Measurements from ENCODE around the gene ANHX.

ANHX gene

GRCh38 chr12:133221241-133221640 is 14.4 kb downstream of the ANHX start:
- no peak for ATAC-seq
- no peak for TF ChIP-seq GLIS3 (CRISPR knock-in tag; IDR thresholded peaks at IDR 0.05)
- no peak for TF ChIP-seq CSDC2 (CRISPR knock-in tag; IDR thresholded peaks at IDR 0.05)
- TF ChIP-seq SNAI2 (CRISPR knock-in tag; IDR thresholded peaks at IDR 0.05): no peak
- TF ChIP-seq ZNF8 (CRISPR knock-in tag; IDR thresholded peaks at IDR 0.05): no peak
- TF ChIP-seq TOX (CRISPR knock-in tag; IDR thresholded peaks at IDR 0.05; ENCODE audit: borderline replicate concordance): no peak
- TF ChIP-seq ZFP3 (CRISPR knock-in tag; IDR thresholded peaks at IDR 0.05): no peak
- no peak for TF ChIP-seq BACH2 (CRISPR knock-in tag; IDR thresholded peaks at IDR 0.05; ENCODE audit: borderline replicate concordance)
- no peak for TF ChIP-seq RARB (CRISPR knock-in tag; IDR thresholded peaks at IDR 0.05)
- no peak for TF ChIP-seq ZC3H10 (CRISPR knock-in tag; IDR thresholded peaks at IDR 0.05)
- TF ChIP-seq ARNTL (CRISPR knock-in tag; IDR thresholded peaks at IDR 0.05; ENCODE audit: borderline replicate concordance, low read depth): no peak
- TF ChIP-seq CREB5 (CRISPR knock-in tag; IDR thresholded peaks at IDR 0.05; ENCODE audit: low read depth): no peak

GRCh38 chr12:133220521-133220920 is 15.2 kb downstream of the ANHX start:
- TF ChIP-seq ZNF70 (CRISPR knock-in tag; IDR thresholded peaks at IDR 0.05): no peak
- TF ChIP-seq TOX (CRISPR knock-in tag; IDR thresholded peaks at IDR 0.05; ENCODE audit: borderline replicate concordance): no peak
- TF ChIP-seq CREB5 (CRISPR knock-in tag; IDR thresholded peaks at IDR 0.05; ENCODE audit: low read depth): no peak
- no peak for TF ChIP-seq SNAI2 (CRISPR knock-in tag; IDR thresholded peaks at IDR 0.05)
- TF ChIP-seq ZNF565 (CRISPR knock-in tag; conservative IDR thresholded peaks at IDR 0.05; ENCODE audit: low read depth): no peak
- no peak for TF ChIP-seq TCF4 (CRISPR knock-in tag; IDR thresholded peaks at IDR 0.05; ENCODE audit: borderline replicate concordance)
- TF ChIP-seq ZNF8 (CRISPR knock-in tag; IDR thresholded peaks at IDR 0.05): no peak
- TF ChIP-seq GLIS3 (CRISPR knock-in tag; IDR thresholded peaks at IDR 0.05): no peak
- TF ChIP-seq RARB (CRISPR knock-in tag; IDR thresholded peaks at IDR 0.05): no peak
- TF ChIP-seq ZFP30 (CRISPR knock-in tag; IDR thresholded peaks at IDR 0.05): no peak
- no peak for TF ChIP-seq CSDC2 (CRISPR knock-in tag; IDR thresholded peaks at IDR 0.05)
- TF ChIP-seq ISL1 (CRISPR knock-in tag; IDR thresholded peaks at IDR 0.05): no peak
- ATAC-seq: no peak

- TF ChIP-seq CSDC2 (CRISPR knock-in tag; IDR thresholded peaks at IDR 0.05): no peak
- no peak for TF ChIP-seq SNAI2 (CRISPR knock-in tag; IDR thresholded peaks at IDR 0.05)
- no peak for TF ChIP-seq TOX (CRISPR knock-in tag; IDR thresholded peaks at IDR 0.05; ENCODE audit: borderline replicate concordance)
- TF ChIP-seq ZC3H10 (CRISPR knock-in tag; IDR thresholded peaks at IDR 0.05): no peak
- no peak for TF ChIP-seq ARNTL (CRISPR knock-in tag; IDR thresholded peaks at IDR 0.05; ENCODE audit: borderline replicate concordance, low read depth)
- TF ChIP-seq OSR1 (CRISPR knock-in tag; IDR thresholded peaks at IDR 0.05): no peak
- TF ChIP-seq ZFP3 (CRISPR knock-in tag; IDR thresholded peaks at IDR 0.05): no peak
- no peak for TF ChIP-seq PPARA (CRISPR knock-in tag; IDR thresholded peaks at IDR 0.05; ENCODE audit: borderline replicate concordance)
- no peak for TF ChIP-seq ZNF8 (CRISPR knock-in tag; IDR thresholded peaks at IDR 0.05)
These were observed 18.5 kb downstream of the ANHX start for GRCh38 chr12:133217219-133217618.

GRCh38 chr12:133215724-133216123 is 20.0 kb downstream of the ANHX start:
- no peak for ATAC-seq
- TF ChIP-seq ISL1 (CRISPR knock-in tag; IDR thresholded peaks at IDR 0.05): no peak
- no peak for TF ChIP-seq PPARA (CRISPR knock-in tag; IDR thresholded peaks at IDR 0.05; ENCODE audit: borderline replicate concordance)
- TF ChIP-seq BACH2 (CRISPR knock-in tag; IDR thresholded peaks at IDR 0.05; ENCODE audit: borderline replicate concordance): no peak
- no peak for TF ChIP-seq TOX (CRISPR knock-in tag; IDR thresholded peaks at IDR 0.05; ENCODE audit: borderline replicate concordance)
- no peak for TF ChIP-seq GLIS3 (CRISPR knock-in tag; IDR thresholded peaks at IDR 0.05)
- no peak for TF ChIP-seq CSDC2 (CRISPR knock-in tag; IDR thresholded peaks at IDR 0.05)
- no peak for TF ChIP-seq RARB (CRISPR knock-in tag; IDR thresholded peaks at IDR 0.05)
- no peak for TF ChIP-seq OSR1 (CRISPR knock-in tag; IDR thresholded peaks at IDR 0.05)
- no peak for TF ChIP-seq ZFP30 (CRISPR knock-in tag; IDR thresholded peaks at IDR 0.05)

More at GRCh38 chr12:133217219-133217618, 18.5 kb downstream of the ANHX start:
- no peak for ATAC-seq

GRCh38 chr12:133206390-133206789 is 29.3 kb downstream of the ANHX start:
- no peak for TF ChIP-seq TCF4 (CRISPR knock-in tag; IDR thresholded peaks at IDR 0.05; ENCODE audit: borderline replicate concordance)
- no peak for ATAC-seq

- TF ChIP-seq ZNF70 (CRISPR knock-in tag; IDR thresholded peaks at IDR 0.05) (no peak), PATZ1 (CRISPR knock-in tag; IDR thresholded peaks at IDR 0.05; ENCODE audit: borderline replicate concordance) (no peak)
- no peak for ATAC-seq
These were observed 31.4 kb downstream of the ANHX start for GRCh38 chr12:133204264-133204603.
